Kidney (tissue), 14 donors: ENCODE results near the gene VIT. TPM values are rescaled to one million over a fixed set of nuclear protein-coding genes. Genes with fewer than 3 reads are reported as not detected.

Experiments
- DNase-seq, 5 donors: peaks; one replicate each; pipeline ENCODE4 v3.0.0-alpha.2; 2013 to 2020
- FAIRE-seq: peaks from 2 replicates; lab custom pipeline; 2012; peaks lifted over from hg19 to GRCh38; lab: Jason Lieb, UNC
- H3K27ac ChIP-seq, 2 donors: one replicate each; pipeline ENCODE4 v1.7.0; 2013; ENCODE audit warnings: low read depth in 2 of 2, low read length in 2 of 2, inconsistent platforms in 1 of 2
- H3K27me3 ChIP-seq: one replicate; pipeline ENCODE4 v1.7.1; 2013; ENCODE audit warnings: low read length, inconsistent platforms; ENCODE audit not compliant: control insufficient read depth, insufficient read depth
- H3K36me3 ChIP-seq, 3 donors: one replicate each; pipeline versions ENCODE4 v1.7.0 to v1.7.1; 2013; ENCODE audit warnings: low read length in 3 of 3, control low read depth in 1 of 3, inconsistent platforms in 1 of 3; ENCODE audit not compliant: insufficient read depth in 3 of 3, control insufficient read depth in 2 of 3
- H3K4me1 ChIP-seq, 3 donors: one replicate each; pipeline versions ENCODE4 v1.7.0 to v1.7.1; 2013; ENCODE audit warnings: low read length in 3 of 3, inconsistent platforms in 1 of 3, low read depth in 1 of 3; ENCODE audit not compliant: control insufficient read depth in 2 of 3, insufficient read depth in 2 of 3
- H3K4me3 ChIP-seq, 3 donors: one replicate each; pipeline versions ENCODE4 v1.7.0 to v1.8.1; 2013; ENCODE audit warnings: low read length in 3 of 3, control low read depth in 1 of 3, inconsistent platforms in 1 of 3
- H3K9ac ChIP-seq, 3 donors: one replicate each; pipeline versions ENCODE4 v1.7.0 to v1.7.1; 2013; ENCODE audit warnings: low read length in 3 of 3, control low read depth in 1 of 3, inconsistent platforms in 1 of 3
- H3K9me3 ChIP-seq, 3 donors: one replicate each; pipeline versions ENCODE4 v1.7.0 to v1.7.1; 2013; ENCODE audit warnings: low read length in 3 of 3, control low read depth in 1 of 3, inconsistent platforms in 1 of 3; ENCODE audit not compliant: control insufficient read depth in 2 of 3, insufficient read depth in 1 of 3
- CTCF ChIP-seq: IDR thresholded peaks from 3 replicates; pipeline ENCODE4 v1.5.1; 2012; ENCODE audit warnings: mild to moderate bottlenecking, moderate library complexity, borderline replicate concordance; ENCODE audit not compliant: insufficient read depth; ENCODE audit errors: extremely low read depth
- intact Hi-C: fragments of 100-400 bp; cut with DNase I; formaldehyde crosslinking; loops from one replicate; pipeline ENCODE4 v1.11.1; 2022
- polyA plus RNA-seq: library from polyadenylated mRNA; stranded (reverse); fragments of 350-450 nt; fragmentation: Illumina TruSeq; extraction: RNeasy Lipid Tissue Mini Kit (QIAGEN cat#74804); gene quantifications from one replicate; pipeline ENCODE4 v1.2.3, GENCODE V29; 2014; ENCODE audit warnings: low read depth, low replicate concordance; ENCODE audit not compliant: insufficient read depth
- total RNA-seq: library from RNA; stranded (reverse); fragmentation: NEBNext Ultra II Directional; extraction: Animal tissue kit (Norgen Biotek cat#: 25700); gene quantifications from one replicate; pipeline ENCODE4 v1.2.1, GENCODE V29; 2021
- donor health status: control.
- donor health status: control.
- donor health status: control.
- donor health status: control.
- donor health status: control.
- donor health status: DM: yes; HTN: yes; CAD: no.
- donor health status: Normal renal cell carcinoma (clear cell type).

VIT gene
- total and polyA plus RNA-seq, 2 donors from 2014 or later = 0.15 TPM; not detected in 1

GRCh38 chr2:36692121-36692520 lies 4.4 kb upstream of the VIT start:
- DNase-seq (no peak), FAIRE-seq (no peak)
- Histone ChIP-seq H3K27ac (no peak overlapping the region), H3K9me3 (no peaks in the 10 kb centered on the region), H3K9ac (no peak overlapping the region), H3K36me3 (no peaks in the 10 kb centered on the region), H3K4me1 (no peaks in the 10 kb centered on the region), H3K4me3 (no peak overlapping the region), H3K27me3 (no peaks in the 10 kb centered on the region)
- intact Hi-C loops = no loop called here
- TF ChIP-seq CTCF = no peak

DNA sequence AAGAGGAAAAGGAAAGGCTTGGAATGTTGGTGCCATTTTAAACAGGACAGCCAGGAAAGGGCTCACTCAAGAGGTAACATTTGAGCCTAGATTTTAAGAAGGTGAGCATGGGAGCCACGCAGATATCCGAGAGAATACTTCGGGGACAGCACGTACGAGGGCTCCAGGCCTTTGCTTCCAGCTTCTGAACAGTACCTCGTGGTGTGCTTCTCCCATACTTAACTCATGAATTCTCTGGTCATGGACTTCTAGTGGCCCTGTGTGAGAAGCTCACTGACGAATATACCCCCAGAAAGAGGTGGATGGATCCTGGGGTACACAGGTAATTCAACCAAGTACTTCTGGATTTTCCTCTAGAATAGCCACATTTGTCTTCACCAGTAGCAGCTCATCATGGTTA lies 2.7 kb upstream of the VIT start:
- Histone ChIP-seq H3K4me1 (no peaks in the 10 kb centered on the region), H3K36me3 (no peaks in the 10 kb centered on the region), H3K4me3 (no peak overlapping the region), H3K9ac (no peak overlapping the region), H3K27ac (no peak overlapping the region), H3K27me3 (no peaks in the 10 kb centered on the region), H3K9me3 (no peaks in the 10 kb centered on the region)
- no peak for FAIRE-seq
- DNase-seq = no peak
- intact Hi-C loops = no loop called here
- no peak for TF ChIP-seq CTCF

DNA sequence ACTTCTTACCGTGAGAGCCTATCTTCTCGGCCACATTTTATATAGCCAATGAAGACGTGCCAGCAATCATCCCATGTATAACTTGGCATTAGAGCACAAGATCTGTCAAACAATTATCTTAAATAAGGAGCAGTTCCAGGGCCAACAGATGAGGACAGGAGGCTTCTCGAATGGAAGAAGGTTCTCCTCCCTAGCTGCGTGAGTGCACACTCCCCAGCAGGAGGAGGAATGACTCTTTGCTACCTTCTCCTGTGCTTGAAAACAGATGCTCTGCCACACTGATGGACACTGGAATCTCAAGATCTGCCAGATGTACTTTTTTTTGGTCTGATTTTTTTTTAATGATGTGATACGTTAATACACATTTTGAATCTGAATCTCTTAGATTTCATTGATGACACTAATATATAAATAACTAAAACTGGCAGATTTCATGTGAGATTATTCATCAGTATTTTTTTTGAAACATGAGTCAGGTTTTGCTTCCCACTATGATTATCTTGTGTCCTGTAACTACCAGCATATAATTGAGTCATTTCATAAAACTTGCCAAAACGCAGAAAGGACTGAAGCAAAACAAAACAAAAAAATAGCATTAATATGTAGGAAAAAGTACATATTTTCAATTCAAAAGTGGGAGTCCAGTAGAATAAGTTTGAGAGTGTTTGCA lies 626 bp upstream of the VIT start:
- intact Hi-C loops = no loop called here
- no peaks in the 10 kb centered on the region for H3K9me3 ChIP-seq
- DNase-seq (no peak), FAIRE-seq (no peak)
- no peaks in the 10 kb centered on the region for H3K4me1 ChIP-seq
- no peak overlapping the region for H3K4me3 ChIP-seq
- no peaks in the 10 kb centered on the region for H3K27me3 ChIP-seq
- TF ChIP-seq CTCF = no peak
- H3K9ac ChIP-seq = no peak overlapping the region
- no peaks in the 10 kb centered on the region for H3K36me3 ChIP-seq
- no peak overlapping the region for H3K27ac ChIP-seq

- Histone ChIP-seq H3K27me3 (no peaks in the 10 kb centered on the region), H3K36me3 (no peaks in the 10 kb centered on the region), H3K4me1 (no peaks in the 10 kb centered on the region), H3K9me3 (no peaks in the 10 kb centered on the region), H3K4me3 (no peak overlapping the region), H3K27ac (no peak overlapping the region), H3K9ac (no peak overlapping the region)
- no peak for FAIRE-seq
- intact Hi-C loops = no loop called here
- no peak for TF ChIP-seq CTCF
- no peak for DNase-seq
These were observed 1.0 kb downstream of the VIT start for GRCh38 chr2:36697424-36698066.
